ENCODE measurements around the gene CCDC110.

GRCh38 chr4:185464887-185465286 lies 6.6 kb downstream of the CCDC110 start:
- no peak for TF ChIP-seq CTCF (IDR thresholded peaks at IDR 0.05; ENCODE audit: insufficient read depth, low read length)
- no peak for TF ChIP-seq POLR2AphosphoS5 (IDR thresholded peaks at IDR 0.05; ENCODE audit: low read depth)
